Stimulated activated CD8-positive, alpha-beta memory T cell treated with anti-CD3 and anti-CD28 coated beads, Interleukin-15, amount 100 ng/mL, for 24 hours (primary cell): ENCODE measurements around the gene ELAVL1.
"Not testable (repeated sequence)": the region's sequence is repeated elsewhere in the genome, so short reads cannot be mapped to it uniquely, and the experiment has no call there.

Experiments
- DNase-seq: peaks from one replicate; pipeline ENCODE4 v3.0.0-alpha.2; 2020; ENCODE audit warnings: low read depth

The ELAVL1 gene

GRCh38 chr19:8005534-8006256, at the start of gene ELAVL1:
Gene ELAVL1, minus strand, starts transcription at chr19:8005641. Its CDS starts 13,826 bp downstream, at chr19:7991815.
- DNase-seq = peak; percentile 87

- DNase-seq = no peak
Measured at GRCh38 chr19:8054169-8054568, 48.7 kb upstream of the ELAVL1 start.

GRCh38 chr19:8052464-8052859, 47.0 kb upstream of the ELAVL1 start, which contains the start of gene CCL25:
Gene CCL25, plus strand, starts transcription at chr19:8052760. Its CDS starts 290 bp downstream, at chr19:8053050.
- no peak for DNase-seq

GRCh38 chr19:8050274-8051096, 45.0 kb upstream of the ELAVL1 start:
- DNase-seq = peak; percentile 78

GRCh38 chr19:8046569-8047165, 41.2 kb upstream of the ELAVL1 start:
- DNase-seq = no peak

GRCh38 chr19:8045872-8046568, 40.6 kb upstream of the ELAVL1 start:
- no peak for DNase-seq

- no peak for DNase-seq
Measured at GRCh38 chr19:8044018-8044417, 38.6 kb upstream of the ELAVL1 start.

- DNase-seq = no peak
Measured at GRCh38 chr19:8042900-8043299, 37.5 kb upstream of the ELAVL1 start.

GRCh38 chr19:8041531-8041931, 36.1 kb upstream of the ELAVL1 start:
- DNase-seq = no peak

- no peak for DNase-seq
Measured at GRCh38 chr19:8039231-8039630, 33.8 kb upstream of the ELAVL1 start.

- DNase-seq = no peak
Measured at GRCh38 chr19:8038815-8039214, 33.4 kb upstream of the ELAVL1 start.

GRCh38 chr19:8036434-8037099, 31.1 kb upstream of the ELAVL1 start:
- DNase-seq = no peak

- no peak for DNase-seq
Measured at GRCh38 chr19:8034178-8034525, 28.7 kb upstream of the ELAVL1 start.

GRCh38 chr19:8033287-8034177, 28.1 kb upstream of the ELAVL1 start:
- DNase-seq = not testable (repeated sequence)

GRCh38 chr19:8030960-8031359, 25.5 kb upstream of the ELAVL1 start:
- no peak for DNase-seq

GRCh38 chr19:8028951-8029491, 23.6 kb upstream of the ELAVL1 start:
- no peak for DNase-seq

- DNase-seq = no peak
Measured at GRCh38 chr19:8025316-8025715, 19.9 kb upstream of the ELAVL1 start.

GRCh38 chr19:8024256-8024655, 18.8 kb upstream of the ELAVL1 start:
- not testable (repeated sequence) for DNase-seq

- DNase-seq = no peak
Measured at GRCh38 chr19:8023371-8023770, 17.9 kb upstream of the ELAVL1 start.

- no peak for DNase-seq
Measured at GRCh38 chr19:8022275-8022674, 16.8 kb upstream of the ELAVL1 start.
